ENCODE measurements around the gene ROS1.

ROS1 gene

GRCh38 chr6:117311726-117312125 lies 114.0 kb downstream of the ROS1 start:
- no peak for DNase-seq (ENCODE audit: low read depth, low spot score)

GRCh38 chr6:117311310-117311709 lies 114.4 kb downstream of the ROS1 start:
- DNase-seq (ENCODE audit: low read depth, low spot score), result no peak

GRCh38 chr6:117309611-117310010 lies 116.1 kb downstream of the ROS1 start:
- DNase-seq (ENCODE audit: low read depth, low spot score), result no peak

GRCh38 chr6:117309069-117309468 lies 116.7 kb downstream of the ROS1 start:
- no peak for DNase-seq (ENCODE audit: low read depth, low spot score)

GRCh38 chr6:117307655-117308054 lies 118.1 kb downstream of the ROS1 start:
- DNase-seq (ENCODE audit: low read depth, low spot score), result no peak

GRCh38 chr6:117306227-117306790 lies 119.4 kb downstream of the ROS1 start:
- no peak for DNase-seq (ENCODE audit: low read depth, low spot score)

GRCh38 chr6:117304446-117304845 lies 121.3 kb downstream of the ROS1 start:
- DNase-seq (ENCODE audit: low read depth, low spot score), result no peak

- no peak for DNase-seq (ENCODE audit: low read depth, low spot score)
Observed at GRCh38 chr6:117303323-117303722, 122.4 kb downstream of the ROS1 start.

- DNase-seq (ENCODE audit: low read depth, low spot score), result no peak
Observed at GRCh38 chr6:117298941-117299340, 126.8 kb downstream of the ROS1 start.

- DNase-seq (ENCODE audit: low read depth, low spot score), result no peak
Observed at GRCh38 chr6:117290173-117290846, 135.4 kb downstream of the ROS1 start.

GRCh38 chr6:117288083-117288715 lies 137.5 kb downstream of the ROS1 start:
- no peak for DNase-seq (ENCODE audit: low read depth, low spot score)

GRCh38 chr6:117280922-117281321 lies 144.8 kb downstream of the ROS1 start:
- DNase-seq (ENCODE audit: low read depth, low spot score), result no peak

- DNase-seq (ENCODE audit: low read depth, low spot score), result no peak
Observed at GRCh38 chr6:117276778-117277316, 148.9 kb downstream of the ROS1 start.

- DNase-seq (ENCODE audit: low read depth, low spot score), result no peak
Observed at GRCh38 chr6:117275711-117276110, 150.0 kb downstream of the ROS1 start.

GRCh38 chr6:117275205-117275604 lies 150.5 kb downstream of the ROS1 start:
- no peak for DNase-seq (ENCODE audit: low read depth, low spot score)

GRCh38 chr6:117272891-117273290 lies 152.9 kb downstream of the ROS1 start:
- no peak for DNase-seq (ENCODE audit: low read depth, low spot score)

- no peak for DNase-seq (ENCODE audit: low read depth, low spot score)
Observed at GRCh38 chr6:117272032-117272866, 153.5 kb downstream of the ROS1 start.

GRCh38 chr6:117270843-117271507 lies 154.8 kb downstream of the ROS1 start:
- no peak for DNase-seq (ENCODE audit: low read depth, low spot score)

GRCh38 chr6:117270055-117270842 lies 155.5 kb downstream of the ROS1 start:
- no peak for DNase-seq (ENCODE audit: low read depth, low spot score)

GRCh38 chr6:117269638-117270054 lies 156.1 kb downstream of the ROS1 start:
- no peak for DNase-seq (ENCODE audit: low read depth, low spot score)

- DNase-seq (ENCODE audit: low read depth, low spot score), result no peak
Observed at GRCh38 chr6:117268924-117269323, 156.8 kb downstream of the ROS1 start.
